HEK293T (cell line): ENCODE results near the gene ZNF699.

Experiments
- CTBP1 ChIP-seq: fragments of 450-650 bp; IDR thresholded peaks from 2 replicates; pipeline ENCODE4 v1.6.1; 2016; ENCODE audit warnings: borderline replicate concordance
- ELF4 ChIP-seq: fragments of 450-650 bp; IDR thresholded peaks from 2 replicates; pipeline ENCODE4 v1.6.1; 2017; ENCODE audit warnings: antibody characterized with exemption
- HDGF ChIP-seq: fragments of 450-650 bp; IDR thresholded peaks from 2 replicates; pipeline ENCODE4 v1.6.1; 2017; ENCODE audit warnings: antibody characterized with exemption, borderline replicate concordance
- SUZ12 ChIP-seq: fragments of 450-650 bp; IDR thresholded peaks from 2 replicates; pipeline ENCODE4 v1.6.1; 2016; ENCODE audit warnings: mild to moderate bottlenecking
- TARDBP ChIP-seq: fragments of 450-650 bp; IDR thresholded peaks from 2 replicates; pipeline ENCODE4 v1.6.1; 2016
- ZNF384 ChIP-seq: fragments of 450-650 bp; IDR thresholded peaks from 2 replicates; pipeline ENCODE4 v1.6.1; 2016
- TF ChIP-seq, protein P1 (sequence below): fragments of 450-650 bp; IDR thresholded peaks from 2 replicates; pipeline ENCODE4 v1.6.1; 2016

DNA sequence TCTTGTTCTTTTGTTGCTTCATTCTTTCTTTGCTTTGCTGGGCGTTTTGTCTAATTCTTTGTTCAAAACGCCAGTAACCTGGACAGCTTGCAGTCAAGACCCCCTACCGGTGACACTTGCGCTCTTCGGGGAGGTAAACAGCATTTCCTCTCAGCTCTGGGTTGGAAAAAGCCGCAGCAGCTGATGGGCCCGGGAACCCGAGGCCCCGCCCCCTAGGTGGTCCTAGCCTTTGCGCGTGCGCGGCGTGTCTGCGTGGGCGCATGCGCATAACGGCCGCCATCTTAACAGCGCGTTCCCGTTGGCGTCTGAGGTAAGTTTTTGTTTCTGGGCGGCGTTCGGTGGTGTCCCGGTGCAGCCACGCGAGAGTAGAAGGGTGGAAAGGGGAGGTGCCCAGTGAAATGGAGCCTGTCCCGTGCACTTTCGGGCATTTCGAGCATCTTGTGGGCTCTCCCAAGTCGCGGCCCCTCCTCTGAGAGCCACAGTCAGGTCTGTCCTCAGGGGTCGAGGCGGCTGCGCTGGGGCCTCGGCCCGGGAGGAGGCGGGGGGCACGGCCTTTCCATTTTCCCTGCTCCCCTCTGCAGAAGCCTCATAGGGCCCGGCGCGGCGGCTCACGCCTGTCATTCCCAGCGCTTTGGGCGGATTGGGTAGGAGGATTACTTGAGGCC lies 14.4 kb upstream of the ZNF699 start, which contains the start of gene ZNF559:
- TF ChIP-seq, protein P1, sequence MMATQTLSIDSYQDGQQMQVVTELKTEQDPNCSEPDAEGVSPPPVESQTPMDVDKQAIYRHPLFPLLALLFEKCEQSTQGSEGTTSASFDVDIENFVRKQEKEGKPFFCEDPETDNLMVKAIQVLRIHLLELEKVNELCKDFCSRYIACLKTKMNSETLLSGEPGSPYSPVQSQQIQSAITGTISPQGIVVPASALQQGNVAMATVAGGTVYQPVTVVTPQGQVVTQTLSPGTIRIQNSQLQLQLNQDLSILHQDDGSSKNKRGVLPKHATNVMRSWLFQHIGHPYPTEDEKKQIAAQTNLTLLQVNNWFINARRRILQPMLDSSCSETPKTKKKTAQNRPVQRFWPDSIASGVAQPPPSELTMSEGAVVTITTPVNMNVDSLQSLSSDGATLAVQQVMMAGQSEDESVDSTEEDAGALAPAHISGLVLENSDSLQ, result no peak
- TF ChIP-seq ELF4, result no peak
- TF ChIP-seq HDGF, result no peak
- TF ChIP-seq ZNF384, result no peak
- TF ChIP-seq SUZ12, result no peak
- TF ChIP-seq TARDBP, result no peak
- no peak for TF ChIP-seq CTBP1
